Left ventricle myocardium inferior (tissue), 1 donor: Measurements from ENCODE around the gene ZNF74. TPM values are rescaled to one million over a fixed set of nuclear protein-coding genes. Genes with fewer than 3 reads are reported as not detected.
"Not testable (repeated sequence)": the region's sequence is repeated elsewhere in the genome, so short reads cannot be mapped to it uniquely, and the experiment has no call there.

Experiments
- DNase-seq: peaks from one replicate; pipeline ENCODE4 v3.0.0-alpha.2; 2020
- H3K27ac ChIP-seq: fragments of 200-600 bp; replicated peaks from 2 replicates; pipeline ENCODE4 v1.8.0; 2021
- H3K27me3 ChIP-seq: fragments of 200-600 bp; 2 replicates; pipeline ENCODE4 v1.8.0; 2021; ENCODE audit warnings: low read depth
- H3K36me3 ChIP-seq: fragments of 200-600 bp; 2 replicates; pipeline ENCODE4 v1.8.0; 2021
- H3K4me1 ChIP-seq: fragments of 200-600 bp; 2 replicates; pipeline ENCODE4 v1.8.0; 2021
- H3K4me3 ChIP-seq: fragments of 200-600 bp; 2 replicates; pipeline ENCODE4 v1.8.0; 2021; ENCODE audit warnings: mild to moderate bottlenecking, moderate library complexity
- H3K9me3 ChIP-seq: fragments of 200-600 bp; replicated peaks from 2 replicates; pipeline ENCODE4 v1.8.0; 2021
- intact Hi-C: fragments of 100-400 bp; cut with micrococcal nuclease; formaldehyde crosslinking; loops from one replicate; pipeline ENCODE4 v1.11.0; 2022
- total RNA-seq: library from RNA; stranded (reverse); fragmentation: NEBNext Ultra II Directional; extraction: Animal tissue kit (Norgen Biotek cat#: 25700); gene quantifications from one replicate; pipeline ENCODE4 v1.2.1, GENCODE V29; 2021
- TF ChIP-seq, protein P1 (sequence below): fragments of 200-600 bp; IDR thresholded peaks from 2 replicates; pipeline ENCODE4 v1.8.0; 2021; ENCODE audit warnings: antibody characterized with exemption, mild to moderate bottlenecking, borderline replicate concordance
- donor health status: DM: no; HTN: yes; CAD: no; lungs with severe emphysema.

Gene ZNF74
- total RNA-seq, 1 donor from 2014 or later: 5.0 TPM

DNA sequence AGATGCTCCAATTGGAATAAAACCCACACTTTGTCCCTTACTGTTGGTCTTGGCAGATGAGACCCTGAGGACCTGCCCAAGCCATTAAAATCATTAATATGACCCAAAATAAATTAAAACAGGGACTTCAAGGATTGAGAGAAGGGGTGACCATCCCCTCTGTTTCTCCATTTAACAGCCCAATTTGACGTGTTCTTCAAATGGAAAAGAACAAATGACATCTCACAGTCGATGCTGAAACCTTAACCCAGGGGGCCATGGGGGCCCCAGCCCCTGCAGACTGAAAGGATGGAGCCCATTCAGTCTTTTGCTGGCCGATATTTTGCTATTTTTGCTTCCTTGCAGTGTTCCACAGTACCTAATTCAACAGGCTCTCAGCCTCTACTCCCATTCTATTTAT, 20.5 kb downstream of the ZNF74 start:
- Histone ChIP-seq H3K27ac (no peak overlapping the region), H3K27me3 (no peaks in the 10 kb centered on the region), H3K9me3 (no peaks in the 10 kb centered on the region), H3K36me3 (no peaks in the 10 kb centered on the region), H3K4me1 (peaks cover 4% of the 10 kb centered on the region), H3K4me3 (no peak overlapping the region)
- TF ChIP-seq, protein P1, sequence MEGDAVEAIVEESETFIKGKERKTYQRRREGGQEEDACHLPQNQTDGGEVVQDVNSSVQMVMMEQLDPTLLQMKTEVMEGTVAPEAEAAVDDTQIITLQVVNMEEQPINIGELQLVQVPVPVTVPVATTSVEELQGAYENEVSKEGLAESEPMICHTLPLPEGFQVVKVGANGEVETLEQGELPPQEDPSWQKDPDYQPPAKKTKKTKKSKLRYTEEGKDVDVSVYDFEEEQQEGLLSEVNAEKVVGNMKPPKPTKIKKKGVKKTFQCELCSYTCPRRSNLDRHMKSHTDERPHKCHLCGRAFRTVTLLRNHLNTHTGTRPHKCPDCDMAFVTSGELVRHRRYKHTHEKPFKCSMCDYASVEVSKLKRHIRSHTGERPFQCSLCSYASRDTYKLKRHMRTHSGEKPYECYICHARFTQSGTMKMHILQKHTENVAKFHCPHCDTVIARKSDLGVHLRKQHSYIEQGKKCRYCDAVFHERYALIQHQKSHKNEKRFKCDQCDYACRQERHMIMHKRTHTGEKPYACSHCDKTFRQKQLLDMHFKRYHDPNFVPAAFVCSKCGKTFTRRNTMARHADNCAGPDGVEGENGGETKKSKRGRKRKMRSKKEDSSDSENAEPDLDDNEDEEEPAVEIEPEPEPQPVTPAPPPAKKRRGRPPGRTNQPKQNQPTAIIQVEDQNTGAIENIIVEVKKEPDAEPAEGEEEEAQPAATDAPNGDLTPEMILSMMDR: no peak
- intact Hi-C loops: no loop called here
- no peak for DNase-seq

DNA sequence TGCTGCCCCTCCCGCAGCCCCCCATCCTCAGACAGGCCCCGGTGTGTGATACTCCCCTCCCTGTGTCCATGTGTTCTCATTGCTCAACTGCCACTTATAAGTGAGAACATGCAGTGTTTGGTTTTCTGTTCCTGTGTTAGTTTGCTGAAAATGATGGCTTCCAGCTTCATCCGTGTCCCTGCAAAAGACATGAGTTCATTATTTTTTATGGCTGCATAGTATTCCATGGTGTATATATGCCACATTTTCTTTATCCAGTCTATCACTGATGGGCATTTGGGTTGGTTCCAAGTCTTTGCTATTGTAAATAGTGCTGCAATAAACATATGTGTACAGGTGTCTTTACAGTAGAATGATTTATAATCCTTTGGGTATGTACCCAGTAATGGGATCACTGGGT, 21.3 kb downstream of the ZNF74 start:
- H3K36me3 ChIP-seq, H3K27ac ChIP-seq, H3K4me1 ChIP-seq, H3K27me3 ChIP-seq, DNase-seq, H3K9me3 ChIP-seq, H3K4me3 ChIP-seq: not testable (repeated sequence)
- intact Hi-C loops: loop anchor here (5.0 kb wide), 1 partner anchor 42 kb away; no protein-coding TSS in a partner anchor

DNA sequence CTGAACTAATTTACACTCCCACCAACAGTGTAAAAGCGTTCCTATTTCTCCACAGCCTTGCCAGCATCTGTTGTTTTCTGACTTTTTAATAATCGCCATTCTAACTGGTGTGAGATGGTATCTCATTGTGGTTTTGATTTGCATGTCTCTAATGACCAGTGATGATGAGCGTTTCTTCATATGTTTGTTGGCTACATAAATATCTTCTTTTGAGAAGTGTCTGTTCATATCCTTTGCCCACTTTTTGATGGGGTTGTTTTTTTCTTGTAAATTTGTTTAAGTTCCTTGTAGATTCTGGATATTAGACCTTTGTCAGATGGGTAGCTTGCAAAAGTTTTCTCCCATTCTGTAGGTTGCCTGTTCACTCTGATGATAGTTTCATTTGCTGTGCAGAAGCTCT, 21.7 kb downstream of the ZNF74 start:
- H3K27ac ChIP-seq, H3K9me3 ChIP-seq: not testable (repeated sequence)
- intact Hi-C loops: loop anchor here (5.0 kb wide), 1 partner anchor 42 kb away; no protein-coding TSS in a partner anchor

GRCh38 chr22:20418211-20418788, 24.3 kb downstream of the ZNF74 start:
- TF ChIP-seq, protein P1: peak; percentile 91
- peak; percentile 84 for DNase-seq
- peak overlapping the region; percentile 60 for H3K4me3 ChIP-seq
- H3K9me3 ChIP-seq: no peaks in the 10 kb centered on the region
- no peaks in the 10 kb centered on the region for H3K36me3 ChIP-seq
- intact Hi-C loops: loop anchor here (5.0 kb wide), 1 partner anchor 39 kb away; no protein-coding TSS in a partner anchor
- H3K4me1 ChIP-seq: peaks cover 13% of the 10 kb centered on the region
- H3K27ac ChIP-seq: peak overlapping the region; percentile 55
- H3K27me3 ChIP-seq: no peaks in the 10 kb centered on the region

More for the DNA sequence above, 21.7 kb downstream of the ZNF74 start:
- not testable (repeated sequence) for H3K4me3 ChIP-seq, DNase-seq, H3K36me3 ChIP-seq, H3K27me3 ChIP-seq, H3K4me1 ChIP-seq

- no peaks in the 10 kb centered on the region for H3K27me3 ChIP-seq
- intact Hi-C loops: loop anchor here (5.0 kb wide), 1 partner anchor 38 kb away; no protein-coding TSS in a partner anchor
- H3K36me3 ChIP-seq: no peaks in the 10 kb centered on the region
- no peak for DNase-seq
- H3K4me1 ChIP-seq: peaks cover 26% of the 10 kb centered on the region
- no peaks in the 10 kb centered on the region for H3K9me3 ChIP-seq
- H3K27ac ChIP-seq: no peak overlapping the region
- no peak overlapping the region for H3K4me3 ChIP-seq
- TF ChIP-seq, protein P1: no peak
Observed at GRCh38 chr22:20419664-20419951, 25.7 kb downstream of the ZNF74 start.

GRCh38 chr22:20420157-20420842, 26.3 kb downstream of the ZNF74 start:
- intact Hi-C loops: no loop called here
- TF ChIP-seq, protein P1: no peak
- H3K27ac ChIP-seq: no peak overlapping the region
- H3K4me3 ChIP-seq: no peak overlapping the region
- no peaks in the 10 kb centered on the region for H3K9me3 ChIP-seq
- H3K27me3 ChIP-seq: no peaks in the 10 kb centered on the region
- peaks cover 33% of the 10 kb centered on the region for H3K4me1 ChIP-seq
- no peak for DNase-seq
- no peaks in the 10 kb centered on the region for H3K36me3 ChIP-seq
